Globus pallidus (tissue), 1 donor: ENCODE data around the gene KRT39.

ENCODE experiments used
- DNase-seq: peaks from one replicate; pipeline ENCODE4 v3.0.0-alpha.2; 2015; ENCODE audit warnings: low spot score

KRT39 gene

GRCh38 chr17:40980117-40980516 lies 13.4 kb upstream of the KRT39 start:
- no peak for DNase-seq

GRCh38 chr17:40978575-40979151 lies 11.9 kb upstream of the KRT39 start:
- DNase-seq, result no peak

GRCh38 chr17:40975516-40975915 lies 8.8 kb upstream of the KRT39 start:
- no peak for DNase-seq

GRCh38 chr17:40974366-40974765 lies 7.6 kb upstream of the KRT39 start:
- no peak for DNase-seq

- no peak for DNase-seq
These were observed 834 bp upstream of the KRT39 start for GRCh38 chr17:40967582-40967981.

GRCh38 chr17:40963838-40964237 lies 2.9 kb downstream of the KRT39 start:
- DNase-seq, result no peak

- DNase-seq, result no peak
These were observed 4.6 kb downstream of the KRT39 start for GRCh38 chr17:40962059-40962561.

- no peak for DNase-seq
These were observed 5.2 kb downstream of the KRT39 start for GRCh38 chr17:40961591-40961990.

- no peak for DNase-seq
These were observed 6.6 kb downstream of the KRT39 start for GRCh38 chr17:40960144-40960543.

- DNase-seq, result no peak
These were observed 8.4 kb downstream of the KRT39 start for GRCh38 chr17:40958086-40958953.

- DNase-seq, result no peak
These were observed 10.1 kb downstream of the KRT39 start for GRCh38 chr17:40956401-40957254.

GRCh38 chr17:40953881-40954280 lies 12.9 kb downstream of the KRT39 start:
- DNase-seq, result no peak

GRCh38 chr17:40952661-40953060 lies 14.1 kb downstream of the KRT39 start:
- DNase-seq, result no peak

GRCh38 chr17:40952154-40952553 lies 14.6 kb downstream of the KRT39 start:
- DNase-seq, result no peak

- DNase-seq, result no peak
These were observed 15.6 kb downstream of the KRT39 start for GRCh38 chr17:40951011-40951622.

GRCh38 chr17:40950176-40950575 lies 16.6 kb downstream of the KRT39 start:
- DNase-seq, result no peak

- no peak for DNase-seq
These were observed 17.3 kb downstream of the KRT39 start for GRCh38 chr17:40949418-40949817.

- no peak for DNase-seq
These were observed 18.8 kb downstream of the KRT39 start for GRCh38 chr17:40947929-40948328.

GRCh38 chr17:40945414-40945813 lies 21.3 kb downstream of the KRT39 start:
- DNase-seq, result peak; percentile 3

GRCh38 chr17:40944531-40944930 lies 22.2 kb downstream of the KRT39 start:
- DNase-seq, result no peak

- no peak for DNase-seq
These were observed 24.2 kb downstream of the KRT39 start for GRCh38 chr17:40942553-40942952.

GRCh38 chr17:40940266-40940665 lies 26.5 kb downstream of the KRT39 start:
- DNase-seq, result no peak
